ENCODE data around the gene DNAH2. TPM values are rescaled to one million over a fixed set of nuclear protein-coding genes. Genes with fewer than 3 reads are reported as not detected.

The DNAH2 gene
- total and polyA plus RNA-seq, 2 experiments from 2014 or later, result 0.38 TPM; not detected in 1

DNA sequence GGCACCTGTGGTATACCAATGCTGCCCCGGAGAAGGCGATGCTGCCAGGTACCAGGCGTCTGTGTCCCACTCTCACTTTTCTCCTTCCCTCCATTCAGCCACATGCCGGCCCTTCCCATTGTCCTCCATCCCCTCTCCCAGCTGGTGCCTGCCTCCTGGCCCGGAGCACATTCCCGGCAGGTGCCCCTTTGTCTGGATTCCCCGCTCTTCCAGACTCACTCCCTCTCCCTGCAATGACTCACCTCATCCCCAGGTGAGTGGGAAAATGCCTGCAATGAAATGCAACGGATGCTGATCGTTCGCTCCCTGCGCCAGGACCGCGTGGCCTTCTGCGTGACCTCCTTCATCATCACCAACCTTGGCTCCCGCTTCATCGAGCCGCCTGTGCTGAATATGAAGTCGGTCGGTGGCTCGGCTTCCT, 106.0 kb downstream of the DNAH2 start:
- DNase-seq (ENCODE audit: low spot score) (peak; percentile 63), ATAC-seq (peak; percentile 82)
- TF ChIP-seq, protein P1, sequence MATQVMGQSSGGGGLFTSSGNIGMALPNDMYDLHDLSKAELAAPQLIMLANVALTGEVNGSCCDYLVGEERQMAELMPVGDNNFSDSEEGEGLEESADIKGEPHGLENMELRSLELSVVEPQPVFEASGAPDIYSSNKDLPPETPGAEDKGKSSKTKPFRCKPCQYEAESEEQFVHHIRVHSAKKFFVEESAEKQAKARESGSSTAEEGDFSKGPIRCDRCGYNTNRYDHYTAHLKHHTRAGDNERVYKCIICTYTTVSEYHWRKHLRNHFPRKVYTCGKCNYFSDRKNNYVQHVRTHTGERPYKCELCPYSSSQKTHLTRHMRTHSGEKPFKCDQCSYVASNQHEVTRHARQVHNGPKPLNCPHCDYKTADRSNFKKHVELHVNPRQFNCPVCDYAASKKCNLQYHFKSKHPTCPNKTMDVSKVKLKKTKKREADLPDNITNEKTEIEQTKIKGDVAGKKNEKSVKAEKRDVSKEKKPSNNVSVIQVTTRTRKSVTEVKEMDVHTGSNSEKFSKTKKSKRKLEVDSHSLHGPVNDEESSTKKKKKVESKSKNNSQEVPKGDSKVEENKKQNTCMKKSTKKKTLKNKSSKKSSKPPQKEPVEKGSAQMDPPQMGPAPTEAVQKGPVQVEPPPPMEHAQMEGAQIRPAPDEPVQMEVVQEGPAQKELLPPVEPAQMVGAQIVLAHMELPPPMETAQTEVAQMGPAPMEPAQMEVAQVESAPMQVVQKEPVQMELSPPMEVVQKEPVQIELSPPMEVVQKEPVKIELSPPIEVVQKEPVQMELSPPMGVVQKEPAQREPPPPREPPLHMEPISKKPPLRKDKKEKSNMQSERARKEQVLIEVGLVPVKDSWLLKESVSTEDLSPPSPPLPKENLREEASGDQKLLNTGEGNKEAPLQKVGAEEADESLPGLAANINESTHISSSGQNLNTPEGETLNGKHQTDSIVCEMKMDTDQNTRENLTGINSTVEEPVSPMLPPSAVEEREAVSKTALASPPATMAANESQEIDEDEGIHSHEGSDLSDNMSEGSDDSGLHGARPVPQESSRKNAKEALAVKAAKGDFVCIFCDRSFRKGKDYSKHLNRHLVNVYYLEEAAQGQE (IDR thresholded peaks at IDR 0.05; ENCODE audit: unreplicated experiment), result no peak
- TF ChIP-seq POLR2AphosphoS5 (IDR thresholded peaks at IDR 0.05; ENCODE audit: low read depth) (no peak), ZNF462 (CRISPR knock-in tag; IDR thresholded peaks at IDR 0.05) (no peak), ETS1 (IDR thresholded peaks at IDR 0.05) (no peak), CTCF (conservative IDR thresholded peaks at IDR 0.05; ENCODE audit: low read depth in 2 of 2) (no peak), NANOG (IDR thresholded peaks at IDR 0.05; ENCODE audit: borderline replicate concordance) (no peak), CREB1 (CRISPR knock-in tag; IDR thresholded peaks at IDR 0.05; ENCODE audit: low read depth) (no peak), ZNF331 (CRISPR knock-in tag; IDR thresholded peaks at IDR 0.05; ENCODE audit: low read depth) (no peak), ZNF114 (CRISPR knock-in tag; IDR thresholded peaks at IDR 0.05) (no peak), EZH2phosphoT487 (IDR thresholded peaks at IDR 0.05; ENCODE audit: unreplicated experiment) (no peak), JUNB (IDR thresholded peaks at IDR 0.05; ENCODE audit: unreplicated experiment) (no peak), STAT1 (IDR thresholded peaks at IDR 0.05; ENCODE audit: unreplicated experiment) (no peak), EZH2 (IDR thresholded peaks at IDR 0.05; ENCODE audit: low read depth, unreplicated experiment) (no peak)
- H3K27me3 ChIP-seq (ENCODE audit: insufficient read depth), result peaks cover 31% of the 10 kb centered on the region; the same call in 1 of the 2 replicates
- H3K9me2 ChIP-seq (ENCODE audit: insufficient read depth), result no peaks in the 10 kb centered on the region
- no peaks in the 10 kb centered on the region for H3K36me3 ChIP-seq (ENCODE audit: insufficient read depth)
- Mint-ChIP-seq H3K27ac (no peak overlapping the region), H3K36me3 (ENCODE audit: low read depth) (no peaks in the 10 kb centered on the region), H3K27me3 (ENCODE audit: insufficient read depth, low read depth, poor library complexity) (peaks cover 29% of the 10 kb centered on the region), H3K9me3 (no peaks in the 10 kb centered on the region), H3K4me1 (peaks cover 16% of the 10 kb centered on the region), H3K4me3 (no peak overlapping the region; the same call in 2 of the 3 replicates)
- no peak overlapping the region for H3K4me2 ChIP-seq
- no peak overlapping the region for H3K27ac ChIP-seq (ENCODE audit: low read depth)
- no peaks in the 10 kb centered on the region for H3K4me1 ChIP-seq (ENCODE audit: insufficient read depth)
- H3K79me2 ChIP-seq (replicated peaks; ENCODE audit: insufficient read depth), result no peaks in the 10 kb centered on the region
- H3F3A ChIP-seq (replicated peaks; ENCODE audit: low read depth), result no peaks in the 10 kb centered on the region
- H4K20me1 ChIP-seq (replicated peaks; ENCODE audit: insufficient read depth), result no peaks in the 10 kb centered on the region
- peak overlapping the region; percentile 52; the same call in 1 of the 2 replicates for H2AFZ ChIP-seq
- no peak overlapping the region for H3K4me3 ChIP-seq

All from GM23338 (cell line).